Measurements from ENCODE around the gene PUS7. TPM values are rescaled to one million over a fixed set of nuclear protein-coding genes. Genes with fewer than 3 reads are reported as not detected.

The PUS7 gene
- total RNA-seq, result 25.8 and 29.2 TPM in 2 replicates

GRCh38 chr7:105521717-105522463, at the start of gene PUS7:
Gene PUS7 (minus strand): TSS chr7:105522271. CDS start chr7:105508512, 13,759 bp downstream.

GRCh38 chr7:105531792-105532671, 10.0 kb upstream of the PUS7 start, which contains the start of gene RINT1:
Gene RINT1 (plus strand): TSS chr7:105532201. CDS start chr7:105532316, 115 bp downstream.

Other genes starting within 250 kb of the PUS7 start
- gene SRPK2, start 133.3 kb downstream of the PUS7 start, total RNA-seq, result 44.2 and 57.9 TPM in 2 replicates
- 15.4 and 25.7 TPM in 2 replicates for gene RINT1, start 9.9 kb upstream of the PUS7 start, total RNA-seq
- gene EFCAB10, start 59.2 kb upstream of the PUS7 start, total RNA-seq, result 0.32 TPM in 1 of 2 replicates, not detected in the other